Activated T-helper 17 cell treated with anti-CD3 and anti-CD28 coated beads, Interleukin-2, amount 50 U/mL, for 72 hours (primary cell): ENCODE measurements around the gene ASAH2. TPM values are rescaled to one million over a fixed set of nuclear protein-coding genes. Genes with fewer than 3 reads are reported as not detected.

Experiments
- total RNA-seq, 2 donors: library from RNA; stranded (reverse); gene quantifications; one replicate each; pipeline ENCODE4 v1.2.3, GENCODE V29; 2022

Gene ASAH2
- total RNA-seq, 2 donors from 2014 or later = 2.9 to 3.1 TPM

Other genes with a start within 250 kb of the ASAH2 start
- gene WASHC2A, start 183.6 kb downstream of the ASAH2 start, total RNA-seq = 10 to 100 TPM; 38.4 to 40.7 TPM